Choroid plexus epithelial cell (primary cell): Measurements from ENCODE around the gene PLA2G12B.
"Not testable (repeated sequence)": the region's sequence is repeated elsewhere in the genome, so short reads cannot be mapped to it uniquely, and the experiment has no call there.

Experiments used
- DNase-seq: peaks from one replicate; pipeline ENCODE4 v3.0.0-alpha.2; 2010; ENCODE audit warnings: low read depth
- H3K4me3 ChIP-seq: 2 replicates; pipeline ENCODE4 v1.5.1; 2011; ENCODE audit warnings: low read depth, mild to moderate bottlenecking, control low read depth, low read length, moderate library complexity
- TF ChIP-seq, protein P1 (sequence below): conservative IDR thresholded peaks from 2 replicates; pipeline ENCODE4 v1.5.1; 2011; ENCODE audit warnings: low read depth, mild to moderate bottlenecking, control low read depth, inconsistent platforms, low read length, moderate library complexity

The PLA2G12B gene

DNA sequence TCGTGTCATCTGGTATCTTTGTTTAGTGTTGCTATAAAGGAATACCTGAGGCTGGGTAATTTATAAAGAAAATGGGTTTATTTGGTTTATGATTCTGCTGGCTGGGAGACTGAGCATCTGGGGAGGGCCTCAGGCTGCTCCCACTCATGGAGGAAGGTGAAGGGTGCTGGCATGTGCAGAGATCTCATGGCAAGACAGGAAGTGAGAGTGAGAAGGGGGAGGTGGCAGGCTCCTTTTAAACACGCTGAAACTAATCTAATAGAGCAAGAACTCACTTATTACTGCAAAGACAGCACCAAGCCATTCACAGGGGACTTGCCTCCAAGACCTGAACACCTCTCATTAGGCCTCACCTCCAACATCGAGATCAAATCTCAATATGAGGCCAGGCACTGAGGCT is 49.8 kb downstream of the PLA2G12B start:
- TF ChIP-seq, protein P1, sequence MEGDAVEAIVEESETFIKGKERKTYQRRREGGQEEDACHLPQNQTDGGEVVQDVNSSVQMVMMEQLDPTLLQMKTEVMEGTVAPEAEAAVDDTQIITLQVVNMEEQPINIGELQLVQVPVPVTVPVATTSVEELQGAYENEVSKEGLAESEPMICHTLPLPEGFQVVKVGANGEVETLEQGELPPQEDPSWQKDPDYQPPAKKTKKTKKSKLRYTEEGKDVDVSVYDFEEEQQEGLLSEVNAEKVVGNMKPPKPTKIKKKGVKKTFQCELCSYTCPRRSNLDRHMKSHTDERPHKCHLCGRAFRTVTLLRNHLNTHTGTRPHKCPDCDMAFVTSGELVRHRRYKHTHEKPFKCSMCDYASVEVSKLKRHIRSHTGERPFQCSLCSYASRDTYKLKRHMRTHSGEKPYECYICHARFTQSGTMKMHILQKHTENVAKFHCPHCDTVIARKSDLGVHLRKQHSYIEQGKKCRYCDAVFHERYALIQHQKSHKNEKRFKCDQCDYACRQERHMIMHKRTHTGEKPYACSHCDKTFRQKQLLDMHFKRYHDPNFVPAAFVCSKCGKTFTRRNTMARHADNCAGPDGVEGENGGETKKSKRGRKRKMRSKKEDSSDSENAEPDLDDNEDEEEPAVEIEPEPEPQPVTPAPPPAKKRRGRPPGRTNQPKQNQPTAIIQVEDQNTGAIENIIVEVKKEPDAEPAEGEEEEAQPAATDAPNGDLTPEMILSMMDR = no peak
- DNase-seq = no peak
- H3K4me3 ChIP-seq = no peak overlapping the region

DNA sequence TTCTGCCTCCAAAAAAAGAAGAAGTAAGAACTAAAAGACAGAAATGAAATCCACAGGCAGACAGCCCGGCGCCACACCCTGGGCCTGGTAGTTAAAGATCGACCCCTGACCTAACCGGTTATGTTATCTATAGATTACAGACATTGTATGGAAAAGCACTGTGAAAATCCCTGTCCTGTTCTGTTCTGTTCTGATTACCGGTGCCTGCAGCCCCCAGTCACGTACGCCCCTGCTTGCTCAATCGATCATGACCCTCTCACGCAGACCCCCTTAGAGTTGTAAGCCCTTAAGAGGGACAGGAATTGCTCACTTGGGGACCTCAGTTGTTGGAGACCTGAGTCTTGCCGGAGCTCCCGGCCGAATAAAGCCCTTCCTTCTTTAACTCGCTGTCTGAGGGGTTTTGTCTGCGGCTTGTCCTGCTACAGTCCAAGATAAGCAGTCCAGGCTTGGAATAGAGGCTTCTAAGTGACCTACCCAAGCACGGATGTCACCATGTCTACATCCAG is 50.6 kb downstream of the PLA2G12B start:
- not testable (repeated sequence) for DNase-seq, H3K4me3 ChIP-seq

DNA sequence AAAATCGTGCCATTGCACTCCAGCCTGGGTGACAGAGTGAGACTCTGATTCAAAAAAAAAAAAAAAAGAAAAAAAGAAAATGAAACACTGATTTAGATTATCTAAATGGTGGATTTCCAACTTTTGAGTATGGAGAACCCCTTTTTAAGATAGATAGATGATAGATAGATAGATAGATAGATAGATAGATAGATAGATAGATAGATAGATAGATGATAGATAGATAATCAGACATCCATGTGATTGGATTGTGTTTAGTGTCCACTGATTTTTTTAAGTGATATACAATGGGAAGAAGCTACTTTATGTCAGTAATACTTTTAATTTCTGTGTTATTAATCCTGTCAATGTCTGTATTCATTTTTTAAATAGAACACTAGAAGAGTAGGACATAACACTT is 55.1 kb downstream of the PLA2G12B start:
- no peak for DNase-seq
- TF ChIP-seq, protein P1 = no peak

DNA sequence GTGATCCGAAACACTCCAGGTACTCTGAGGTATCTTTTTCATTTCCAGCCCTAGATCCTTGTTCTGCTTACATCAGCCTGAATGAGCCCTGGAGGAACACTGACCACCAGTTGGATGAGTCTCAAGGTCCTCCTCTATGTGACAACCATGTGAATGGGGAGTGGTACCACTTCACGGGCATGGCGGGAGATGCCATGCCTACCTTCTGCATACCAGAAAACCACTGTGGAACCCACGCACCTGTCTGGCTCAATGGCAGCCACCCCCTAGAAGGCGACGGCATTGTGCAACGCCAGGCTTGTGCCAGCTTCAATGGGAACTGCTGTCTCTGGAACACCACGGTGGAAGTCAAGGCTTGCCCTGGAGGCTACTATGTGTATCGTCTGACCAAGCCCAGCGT is 56.0 kb downstream of the PLA2G12B start:
- no peak overlapping the region for H3K4me3 ChIP-seq
- TF ChIP-seq, protein P1 = no peak
- no peak for DNase-seq

More for the DNA sequence above, 55.1 kb downstream of the PLA2G12B start:
- H3K4me3 ChIP-seq = no peak overlapping the region

DNA sequence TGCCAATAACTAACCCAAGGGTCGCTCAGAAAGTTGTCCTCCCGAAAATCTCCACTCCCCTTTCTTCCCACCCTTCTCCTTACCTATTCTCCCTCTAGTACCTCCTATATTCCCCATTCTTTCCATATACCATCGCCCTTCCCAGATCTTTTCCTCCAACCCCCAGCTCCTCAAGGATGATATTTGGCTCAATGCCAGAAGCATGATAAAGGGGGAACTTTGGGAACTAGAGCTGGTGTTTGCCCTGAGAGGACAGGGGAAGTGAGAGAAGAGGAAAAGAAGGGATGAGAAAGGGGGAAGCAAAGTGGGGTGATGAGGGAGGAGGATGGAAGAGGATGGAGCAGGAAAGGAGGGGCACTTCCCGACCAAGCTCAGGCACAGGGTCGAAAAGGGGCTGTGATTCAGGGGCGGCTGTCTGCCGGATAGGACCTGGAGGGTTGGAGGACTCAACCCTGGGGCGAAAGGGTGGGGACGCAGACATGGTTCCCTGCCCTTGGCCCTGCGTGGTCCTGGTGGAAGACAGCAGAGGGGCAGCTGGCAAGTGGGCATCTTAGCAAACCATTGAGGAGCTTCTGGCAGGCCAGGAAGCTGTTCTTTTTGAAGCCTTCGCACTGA is 59.3 kb downstream of the PLA2G12B start:
- H3K4me3 ChIP-seq = no peak overlapping the region
- TF ChIP-seq, protein P1 = no peak

DNA sequence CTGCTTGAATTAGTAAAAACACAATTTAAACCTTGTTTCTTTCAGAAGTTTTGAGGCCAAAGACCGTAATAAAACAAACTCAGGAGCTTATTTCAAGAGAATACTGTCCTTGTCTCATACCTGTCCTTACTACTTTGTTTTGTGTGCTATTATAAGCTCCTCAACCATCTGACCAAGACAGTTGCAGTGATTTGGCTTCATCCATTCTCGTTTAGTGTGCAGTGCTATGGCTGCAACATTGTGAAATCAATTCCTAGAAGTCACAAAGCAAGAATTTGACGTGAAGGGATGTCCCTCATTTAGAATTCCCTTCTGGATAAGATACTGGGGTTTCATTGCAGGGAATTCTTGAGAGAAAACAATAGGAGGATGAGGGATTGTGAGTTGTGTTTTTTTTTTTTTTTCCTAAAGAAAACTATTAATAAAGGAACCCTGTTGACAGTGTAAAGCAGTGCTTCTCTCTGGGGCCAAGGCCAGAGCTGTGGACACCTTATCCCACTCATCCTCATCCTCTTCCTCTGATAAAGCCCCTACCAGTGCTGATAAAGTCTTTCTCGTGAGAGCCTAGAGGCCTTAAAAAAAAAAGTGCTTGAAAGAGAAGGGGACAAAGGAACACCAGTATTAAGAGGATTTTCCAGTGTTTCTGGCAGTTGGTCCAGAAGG is 61.3 kb downstream of the PLA2G12B start, which contains the start of gene OIT3:
Gene OIT3, plus strand, starts transcription at position 604 of the 663 bp plus-strand sequence. CDS start 60 bp downstream, outside the sequence.
- TF ChIP-seq, protein P1 = no peak
- no peak within 1 kb of the TSS for H3K4me3 ChIP-seq
- no peak for DNase-seq

More for the DNA sequence above, 59.3 kb downstream of the PLA2G12B start:
- DNase-seq = no peak

DNA sequence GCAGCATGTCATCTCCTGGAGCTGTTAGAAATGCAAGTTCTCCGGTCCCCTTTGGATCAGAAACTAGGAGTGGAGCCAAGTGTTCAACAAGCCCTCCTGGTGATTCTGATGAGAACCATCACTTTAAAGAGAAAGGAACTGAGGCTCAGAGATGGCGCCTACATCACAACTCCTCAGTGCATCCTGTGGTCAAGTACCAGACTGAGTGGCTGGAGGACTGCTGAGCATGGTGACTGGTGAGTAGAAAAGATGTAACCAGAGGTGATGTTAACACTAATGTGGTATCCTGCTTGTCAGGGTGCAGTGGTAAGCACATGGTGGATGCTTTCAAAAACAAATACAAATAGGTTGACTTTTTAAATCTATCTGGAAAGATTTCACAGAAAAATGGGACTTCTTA is 64.5 kb downstream of the PLA2G12B start:
- TF ChIP-seq, protein P1 = no peak
- no peak overlapping the region for H3K4me3 ChIP-seq

More for the DNA sequence above, 64.5 kb downstream of the PLA2G12B start:
- DNase-seq = no peak
